ENCODE data around the gene EXOSC10. TPM values are rescaled to one million over a fixed set of nuclear protein-coding genes. Genes with fewer than 3 reads are reported as not detected.

The EXOSC10 gene
- total and polyA plus RNA-seq, 2 donors (not counting 3 experiments of a cell fraction or from before 2014, with no cell fraction given): 74.9 to 103 TPM

DNA sequence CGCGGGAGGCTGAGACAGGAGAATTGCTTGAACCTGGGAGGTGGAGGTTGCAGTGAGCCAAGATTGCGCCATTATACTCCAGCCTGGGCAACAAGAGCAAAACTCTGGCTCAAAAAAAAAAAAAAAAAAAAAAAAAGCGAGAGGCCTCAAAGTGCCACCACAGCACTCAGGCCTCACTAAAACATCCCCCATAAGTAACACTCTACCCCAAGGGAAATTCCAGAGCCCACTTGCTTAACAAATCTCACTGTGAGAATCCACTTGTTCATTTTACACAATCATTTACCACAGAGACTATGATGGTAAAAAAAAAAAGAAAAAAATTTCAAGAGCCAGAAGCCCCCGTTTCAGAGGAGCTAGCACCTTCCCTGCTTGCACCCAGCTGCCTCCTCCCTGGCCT, 26.3 kb upstream of the EXOSC10 start:
- Histone ChIP-seq H4K20me1 (replicated peaks; ENCODE audit: control insufficient read depth, extremely low read depth, insufficient read depth, low read length) (no peaks in the 10 kb centered on the region), H3K9me1 (replicated peaks; ENCODE audit: control insufficient read depth, extremely low read depth, insufficient read depth, low read length) (no peaks in the 10 kb centered on the region), H3K4me2 (ENCODE audit: insufficient read depth, low read length) (no peak overlapping the region), H3K9ac (replicated peaks; ENCODE audit: extremely low read depth, insufficient read depth, low read length) (no peak overlapping the region), H3K79me2 (ENCODE audit: control insufficient read depth, insufficient read depth, low read length) (no peaks in the 10 kb centered on the region), H3K27me3 (ENCODE audit: control insufficient read depth in 2 of 2, insufficient read depth in 2 of 2, low read length in 2 of 2) (no peaks in the 10 kb centered on the region), H3K27ac (ENCODE audit: insufficient read depth, low read depth, low read length) (no peak overlapping the region), H3K4me3 (replicated peaks in 1 of 3; ENCODE audit: insufficient read depth in 1 of 3, low read depth in 1 of 3, low read length in 3 of 3) (no peak overlapping the region), H3K4me1 (ENCODE audit: control insufficient read depth, extremely low read depth, insufficient read depth, low read length) (no peaks in the 10 kb centered on the region), H3K9me3 (replicated peaks; ENCODE audit: control insufficient read depth, insufficient read depth, low read length) (no peaks in the 10 kb centered on the region), H2AFZ (ENCODE audit: low read depth, low read length) (no peak overlapping the region), H3K36me3 (ENCODE audit: control insufficient read depth in 2 of 2, extremely low read depth in 1 of 2, insufficient read depth in 2 of 2, low read length in 2 of 2) (peaks cover 28 to 59% of the 10 kb centered on the region in 2 experiments)
- dilution Hi-C loops (cut with MboI; ENCODE audit: extremely low pct_ligation_motif_present, low sequenced_read_pairs) (no loop called here), intact Hi-C loops (cut with micrococcal nuclease) (no loop called here)
- ChIA-PET POLR2A (no interaction called here), CTCF (no interaction called here)
- FAIRE-seq (no peak), DNase-seq (ENCODE audit: low read depth, low spot score) (no peak)
- no TSS peak for BruUV-seq (replicated peaks)
- TF ChIP-seq POLR2A (IDR thresholded peaks at IDR 0.05; ENCODE audit: low read depth, low read length) (no peak), GATA2 (IDR thresholded peaks at IDR 0.05; ENCODE audit: insufficient read depth, insufficient read length, low read depth, low read length) (no peak), JUN (IDR thresholded peaks at IDR 0.05; ENCODE audit: borderline replicate concordance, insufficient read depth, insufficient read length, low read depth) (no peak), FOS (IDR thresholded peaks at IDR 0.05; ENCODE audit: borderline replicate concordance, insufficient read depth, low read length) (no peak), EZH2 (IDR thresholded peaks at IDR 0.05; ENCODE audit: borderline replicate concordance, low read depth, low read length, severe bottlenecking) (no peak), MYC (IDR thresholded peaks at IDR 0.05; ENCODE audit: low read depth, low read length) (no peak), POLR2AphosphoS5 (IDR thresholded peaks at IDR 0.05; ENCODE audit: insufficient read depth, low read depth, low read length) (no peak)
- TF ChIP-seq, protein P1, sequence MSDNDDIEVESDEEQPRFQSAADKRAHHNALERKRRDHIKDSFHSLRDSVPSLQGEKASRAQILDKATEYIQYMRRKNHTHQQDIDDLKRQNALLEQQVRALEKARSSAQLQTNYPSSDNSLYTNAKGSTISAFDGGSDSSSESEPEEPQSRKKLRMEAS (IDR thresholded peaks at IDR 0.05; ENCODE audit: insufficient read depth, insufficient read length): no peak
- TF ChIP-seq, protein P2, sequence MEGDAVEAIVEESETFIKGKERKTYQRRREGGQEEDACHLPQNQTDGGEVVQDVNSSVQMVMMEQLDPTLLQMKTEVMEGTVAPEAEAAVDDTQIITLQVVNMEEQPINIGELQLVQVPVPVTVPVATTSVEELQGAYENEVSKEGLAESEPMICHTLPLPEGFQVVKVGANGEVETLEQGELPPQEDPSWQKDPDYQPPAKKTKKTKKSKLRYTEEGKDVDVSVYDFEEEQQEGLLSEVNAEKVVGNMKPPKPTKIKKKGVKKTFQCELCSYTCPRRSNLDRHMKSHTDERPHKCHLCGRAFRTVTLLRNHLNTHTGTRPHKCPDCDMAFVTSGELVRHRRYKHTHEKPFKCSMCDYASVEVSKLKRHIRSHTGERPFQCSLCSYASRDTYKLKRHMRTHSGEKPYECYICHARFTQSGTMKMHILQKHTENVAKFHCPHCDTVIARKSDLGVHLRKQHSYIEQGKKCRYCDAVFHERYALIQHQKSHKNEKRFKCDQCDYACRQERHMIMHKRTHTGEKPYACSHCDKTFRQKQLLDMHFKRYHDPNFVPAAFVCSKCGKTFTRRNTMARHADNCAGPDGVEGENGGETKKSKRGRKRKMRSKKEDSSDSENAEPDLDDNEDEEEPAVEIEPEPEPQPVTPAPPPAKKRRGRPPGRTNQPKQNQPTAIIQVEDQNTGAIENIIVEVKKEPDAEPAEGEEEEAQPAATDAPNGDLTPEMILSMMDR (IDR thresholded peaks at IDR 0.05; ENCODE audit: extremely low read depth in 1 of 2, insufficient read depth in 1 of 2, low read depth in 1 of 2, low read length in 2 of 2): no peak
